Measurements from ENCODE around the gene FCHO1.

The FCHO1 gene

DNA sequence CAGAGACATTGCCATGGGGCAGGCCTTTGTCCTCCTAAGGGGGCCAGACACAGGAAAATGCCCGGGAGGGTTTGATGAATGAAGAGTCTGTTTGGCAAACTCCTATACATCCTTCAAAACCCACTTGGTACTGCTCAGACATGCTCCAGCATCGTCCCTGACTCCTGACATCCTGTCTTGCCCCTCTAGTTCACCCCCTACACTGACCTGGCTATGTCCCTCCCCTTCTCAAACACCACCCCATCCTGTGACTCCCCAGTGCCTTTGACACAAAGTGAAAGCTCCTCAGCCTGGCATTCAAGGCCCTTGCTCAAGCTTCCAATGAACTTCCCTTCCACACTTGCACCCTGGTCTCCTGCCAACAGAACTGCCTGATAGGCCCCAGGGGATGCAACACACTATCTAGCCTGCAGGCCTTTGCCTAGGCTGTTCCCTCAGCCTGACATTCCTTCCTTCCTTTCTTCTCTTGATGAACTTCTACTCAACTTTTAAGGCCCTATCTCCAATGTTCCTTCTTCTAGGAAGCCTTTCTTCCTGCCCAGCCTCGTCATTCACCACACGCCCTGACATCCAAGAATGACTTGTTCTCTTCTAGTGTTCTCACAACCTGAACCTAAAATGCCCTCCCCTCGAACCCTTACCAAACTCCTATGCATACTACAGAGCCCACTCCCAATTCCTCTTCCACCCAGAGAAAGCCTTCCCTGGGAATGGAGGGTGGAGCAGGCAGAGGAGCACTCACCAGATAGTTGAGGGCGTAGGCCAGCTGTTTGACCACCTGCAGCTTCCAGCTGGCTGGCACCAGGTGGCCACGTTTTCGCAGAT lies 84.1 kb downstream of the FCHO1 start:
- no peak for DNase-seq (ENCODE audit: low read depth, low spot score)
- H3K27me3 ChIP-seq (ENCODE audit: insufficient read depth, insufficient read length): peaks cover 34% of the 10 kb centered on the region
- peaks cover 13% of the 10 kb centered on the region for H3K4me1 ChIP-seq (ENCODE audit: insufficient read depth, insufficient read length)
- no peaks in the 10 kb centered on the region for H3K36me3 ChIP-seq (ENCODE audit: insufficient read depth, insufficient read length, low read length)
- TF ChIP-seq YY1 (IDR thresholded peaks at IDR 0.05; ENCODE audit: insufficient read depth, insufficient read length) (no peak), ZNF274 (IDR thresholded peaks at IDR 0.05; ENCODE audit: low read depth, low read length) (no peak), SUZ12 (IDR thresholded peaks at IDR 0.05; ENCODE audit: extremely low read depth, insufficient read depth, insufficient read length) (no peak)
- H3K9me3 ChIP-seq (ENCODE audit: insufficient read depth, low read length): no peaks in the 10 kb centered on the region
- no peak overlapping the region for H3K9ac ChIP-seq (ENCODE audit: insufficient read length, low read depth)
- H3K4me3 ChIP-seq (ENCODE audit: insufficient read length, low read depth): no peak overlapping the region

GRCh38 chr19:17836530-17836929 lies 85.3 kb downstream of the FCHO1 start:
- no peak overlapping the region for H3K9ac ChIP-seq (ENCODE audit: insufficient read length, low read depth)
- H3K36me3 ChIP-seq (ENCODE audit: insufficient read depth, insufficient read length, low read length): no peaks in the 10 kb centered on the region
- H3K27me3 ChIP-seq (ENCODE audit: insufficient read depth, insufficient read length): peaks cover 39% of the 10 kb centered on the region
- no peak overlapping the region for H3K4me3 ChIP-seq (ENCODE audit: insufficient read length, low read depth)
- no peak for DNase-seq (ENCODE audit: low read depth, low spot score)
- no peaks in the 10 kb centered on the region for H3K9me3 ChIP-seq (ENCODE audit: insufficient read depth, low read length)
- peaks cover 17% of the 10 kb centered on the region for H3K4me1 ChIP-seq (ENCODE audit: insufficient read depth, insufficient read length)
- TF ChIP-seq YY1 (IDR thresholded peaks at IDR 0.05; ENCODE audit: insufficient read depth, insufficient read length) (no peak), SUZ12 (IDR thresholded peaks at IDR 0.05; ENCODE audit: extremely low read depth, insufficient read depth, insufficient read length) (no peak), ZNF274 (IDR thresholded peaks at IDR 0.05; ENCODE audit: low read depth, low read length) (no peak)

- TF ChIP-seq SUZ12 (IDR thresholded peaks at IDR 0.05; ENCODE audit: extremely low read depth, insufficient read depth, insufficient read length) (no peak), YY1 (IDR thresholded peaks at IDR 0.05; ENCODE audit: insufficient read depth, insufficient read length) (no peak), ZNF274 (IDR thresholded peaks at IDR 0.05; ENCODE audit: low read depth, low read length) (no peak)
- Histone ChIP-seq H3K36me3 (ENCODE audit: insufficient read depth, insufficient read length, low read length) (no peaks in the 10 kb centered on the region), H3K4me1 (ENCODE audit: insufficient read depth, insufficient read length) (peaks cover 20% of the 10 kb centered on the region)
Observed at GRCh38 chr19:17837972-17838371, 86.7 kb downstream of the FCHO1 start.

More at GRCh38 chr19:17837972-17838371, 86.7 kb downstream of the FCHO1 start:
- no peak overlapping the region for H3K4me3 ChIP-seq (ENCODE audit: insufficient read length, low read depth)
- peaks cover 32% of the 10 kb centered on the region for H3K27me3 ChIP-seq (ENCODE audit: insufficient read depth, insufficient read length)
- no peaks in the 10 kb centered on the region for H3K9me3 ChIP-seq (ENCODE audit: insufficient read depth, low read length)
- H3K9ac ChIP-seq (ENCODE audit: insufficient read length, low read depth): no peak overlapping the region
- no peak for DNase-seq (ENCODE audit: low read depth, low spot score)

Data from NT2/D1 (cell line).